IMR-90 (cell line): ENCODE results near the gene CACNA1G. TPM values are rescaled to one million over a fixed set of nuclear protein-coding genes. Genes with fewer than 3 reads are reported as not detected.

Source experiments
- ATAC-seq: fragments of 200-7000 bp; cut with Tn5 transposase; 2 replicates; pipeline ENCODE4 v1.9.1; 2020; ENCODE audit warnings: low read depth, mild to moderate bottlenecking, moderate library complexity
- BruUV-seq: library from RNA; stranded (reverse); fragments of 400-500 nt; replicated peaks from 2 replicates; lab custom pipeline; 2021; lab: Mats Ljungman, UMichigan
- CTCF ChIA-PET: fragments of 300-600 bp; formaldehyde crosslinking; extraction: SDS; loops from one replicate; lab custom pipeline; 2021; ENCODE audit warnings: antibody characterized with exemption; lab: Yijun Ruan, JAX
- POLR2A ChIA-PET: fragments of 300-600 bp; sonication (Branson Sonifier 250); formaldehyde crosslinking; loops from one replicate; lab custom pipeline; 2022; ENCODE audit warnings: antibody characterized with exemption; ENCODE audit not compliant: unreplicated experiment; lab: Charles Lee
- DNase-seq: peaks from one replicate; pipeline ENCODE4 v3.0.0; 2013
- H2AFZ ChIP-seq: replicated peaks from 2 replicates; pipeline ENCODE3; 2013; ENCODE audit warnings: low read length, mild to moderate bottlenecking; ENCODE audit not compliant: poor library complexity
- H2AK5ac ChIP-seq: 2 replicates; pipeline ENCODE4 v1.6.1; 2013; ENCODE audit warnings: low read depth, low read length, inconsistent platforms
- H2AK9ac ChIP-seq: replicated peaks from 2 replicates; pipeline ENCODE3; 2013; ENCODE audit warnings: mild to moderate bottlenecking, low read depth, low read length, moderate library complexity; ENCODE audit not compliant: poor library complexity
- H2BK120ac ChIP-seq: 2 replicates; pipeline ENCODE4 v1.6.1; 2013; ENCODE audit warnings: low read depth, low read length, inconsistent platforms
- H2BK15ac ChIP-seq: 3 replicates; pipeline ENCODE4 v1.6.1; 2013; ENCODE audit warnings: low read depth, low read length, inconsistent platforms
- H2BK20ac ChIP-seq: 2 replicates; pipeline ENCODE4 v1.6.1; 2013; ENCODE audit warnings: low read depth, mild to moderate bottlenecking, inconsistent platforms, low read length, moderate library complexity
- H2BK5ac ChIP-seq: 2 replicates; pipeline ENCODE4 v1.6.1; 2013; ENCODE audit warnings: mild to moderate bottlenecking, low read depth, low read length, inconsistent platforms; ENCODE audit not compliant: poor library complexity, severe bottlenecking
- H3K14ac ChIP-seq: replicated peaks from 2 replicates; pipeline ENCODE4 v1.6.1; 2013; ENCODE audit warnings: low read depth, low read length, inconsistent platforms
- H3K18ac ChIP-seq: 2 replicates; pipeline ENCODE4 v1.6.1; 2013; ENCODE audit warnings: low read depth, low read length, control low read depth
- H3K23ac ChIP-seq: 2 replicates; pipeline ENCODE4 v1.6.1; 2013; ENCODE audit warnings: low read depth, low read length, inconsistent platforms
- H3K27ac ChIP-seq: 2 replicates; pipeline ENCODE4 v1.5.1; 2013; ENCODE audit warnings: mild to moderate bottlenecking, control low read depth, low read length; ENCODE audit not compliant: insufficient read depth
- H3K27me3 ChIP-seq: 2 replicates; pipeline ENCODE4 v1.6.1; 2013; ENCODE audit warnings: low read length; ENCODE audit not compliant: control insufficient read depth, insufficient read depth
- H3K36me3 ChIP-seq: 2 replicates; pipeline ENCODE4 v1.6.1; 2013; ENCODE audit warnings: low read length, mixed read lengths; ENCODE audit not compliant: control insufficient read depth, insufficient read depth
- H3K4ac ChIP-seq: 2 replicates; pipeline ENCODE4 v1.6.1; 2013; ENCODE audit warnings: low read depth, low read length, inconsistent platforms
- H3K4me1 ChIP-seq: 2 replicates; pipeline ENCODE4 v1.6.1; 2013; ENCODE audit warnings: low read length, mixed read lengths; ENCODE audit not compliant: control insufficient read depth, insufficient read depth
- H3K4me2 ChIP-seq: 2 replicates; pipeline ENCODE4 v1.6.1; 2013; ENCODE audit warnings: low read depth, mild to moderate bottlenecking, control low read depth, low read length, moderate library complexity
- H3K4me3 ChIP-seq: 2 replicates; pipeline ENCODE4 v1.5.1; 2013; ENCODE audit warnings: low read depth, mild to moderate bottlenecking, control low read depth, low read length, moderate library complexity; ENCODE audit not compliant: insufficient read depth
- H3K56ac ChIP-seq: 2 replicates; pipeline ENCODE4 v1.6.1; 2013; ENCODE audit warnings: low read length, inconsistent platforms; ENCODE audit not compliant: insufficient read depth; ENCODE audit errors: extremely low read depth
- H3K79me1 ChIP-seq, 2 experiments: 2 replicates each; pipeline ENCODE4 v1.6.1; 2013; ENCODE audit warnings: low read length in 2 of 2, inconsistent platforms in 1 of 2, low read depth in 1 of 2
- H3K9ac ChIP-seq: 2 replicates; pipeline ENCODE4 v1.6.1; 2013; ENCODE audit warnings: low read depth, low read length, control low read depth
- H3K9me1 ChIP-seq: 2 replicates; pipeline ENCODE4 v1.6.1; 2013; ENCODE audit warnings: low read length, inconsistent platforms; ENCODE audit not compliant: insufficient read depth
- H3K9me3 ChIP-seq: 2 replicates; pipeline ENCODE4 v1.6.1; 2013; ENCODE audit warnings: low read length; ENCODE audit not compliant: control insufficient read depth, insufficient read depth
- H4K20me1 ChIP-seq: 2 replicates; pipeline ENCODE4 v1.6.1; 2013; ENCODE audit warnings: low read length, inconsistent platforms; ENCODE audit not compliant: insufficient read depth
- H4K5ac ChIP-seq: 2 replicates; pipeline ENCODE4 v1.6.1; 2013; ENCODE audit warnings: mild to moderate bottlenecking, low read depth, low read length, control low read depth
- H4K8ac ChIP-seq, 2 experiments: 2 replicates each; pipeline ENCODE4 v1.6.1; 2013; ENCODE audit warnings: low read depth in 2 of 2, low read length in 2 of 2, control low read depth in 1 of 2, inconsistent platforms in 1 of 2
- H4K91ac ChIP-seq: 2 replicates; pipeline ENCODE4 v1.6.1; 2013; ENCODE audit warnings: low read depth, low read length, inconsistent platforms; ENCODE audit not compliant: insufficient read depth
- BHLHE40 ChIP-seq: fragments of 150-350 bp; IDR thresholded peaks from 2 replicates; pipeline ENCODE4 v1.6.1; 2016; ENCODE audit warnings: mild to moderate bottlenecking, low read depth, low read length
- CEBPB ChIP-seq: IDR thresholded peaks from 2 replicates; pipeline ENCODE4 v1.6.1; 2012; ENCODE audit warnings: low read depth, low read length, improper control_type of control experiment
- CHD1 ChIP-seq: IDR thresholded peaks from 2 replicates; pipeline ENCODE4 v1.6.1; 2012; ENCODE audit warnings: low read depth, low read length, improper control_type of control experiment
- FOS ChIP-seq: fragments of 150-350 bp; IDR thresholded peaks from 2 replicates; pipeline ENCODE4 v1.6.1; 2016; ENCODE audit warnings: low read depth, low read length
- MAFK ChIP-seq: IDR thresholded peaks from 2 replicates; pipeline ENCODE4 v1.6.1; 2012; ENCODE audit warnings: low read depth, low read length, improper control_type of control experiment
- MAZ ChIP-seq: IDR thresholded peaks from 2 replicates; pipeline ENCODE4 v1.6.1; 2012; ENCODE audit warnings: low read depth, mild to moderate bottlenecking, low read length, improper control_type of control experiment, moderate library complexity, borderline replicate concordance
- MXI1 ChIP-seq: IDR thresholded peaks from 2 replicates; pipeline ENCODE4 v1.6.1; 2012; ENCODE audit warnings: low read depth, mild to moderate bottlenecking, low read length, moderate library complexity, borderline replicate concordance
- NFE2L2 ChIP-seq: fragments of 150-350 bp; IDR thresholded peaks from 2 replicates; pipeline ENCODE4 v1.6.1; 2016; ENCODE audit warnings: low read depth, mild to moderate bottlenecking, low read length
- POLR2A ChIP-seq: IDR thresholded peaks from 2 replicates; pipeline ENCODE4 v1.6.1; 2012; ENCODE audit warnings: mild to moderate bottlenecking, low read depth, low read length
- RAD21 ChIP-seq: IDR thresholded peaks from 2 replicates; pipeline ENCODE4 v1.6.1; 2012; ENCODE audit warnings: low read length, improper control_type of control experiment
- RCOR1 ChIP-seq: IDR thresholded peaks from 2 replicates; pipeline ENCODE4 v1.6.1; 2012; ENCODE audit warnings: mild to moderate bottlenecking, low read length, improper control_type of control experiment; ENCODE audit not compliant: insufficient replicate concordance
- RFX5 ChIP-seq: IDR thresholded peaks from 2 replicates; pipeline ENCODE4 v1.8.0; 2012; ENCODE audit warnings: low read depth, mild to moderate bottlenecking, low read length, moderate library complexity
- SMC3 ChIP-seq: fragments of 150-350 bp; IDR thresholded peaks from 2 replicates; pipeline ENCODE4 v1.6.1; 2016; ENCODE audit warnings: low read depth, mild to moderate bottlenecking, antibody characterized with exemption, low read length, moderate library complexity
- WGBS, 2 experiments: methylation state at CpG; one replicate each; pipeline versions ENCODE4 v1.1.5 to v1.1.7; 2013; ENCODE audit warnings: missing lambda C conversion rate in 2 of 2; ENCODE audit not compliant: insufficient read length in 1 of 2; ENCODE audit errors: extremely low coverage in 2 of 2; 5-methylcytosine and 5-hydroxymethylcytosine counted together
- dilution Hi-C: fragments of 300-500 bp; cut with HindIII; formaldehyde crosslinking; loops from one replicate; pipeline ENCODE4 v1.14.3; 2018; ENCODE audit warnings: low sequenced_read_pairs; ENCODE audit not compliant: unreplicated experiment
- in situ Hi-C: fragments of 300-500 bp; cut with MboI; formaldehyde crosslinking; loops from 3 replicates; pipeline ENCODE4 v1.14.3; 2019; ENCODE audit warnings: low sequenced_read_pairs, inconsistent platforms, mixed read lengths
- intact Hi-C: fragments of 100-400 bp; cut with micrococcal nuclease; formaldehyde crosslinking; loops from 2 replicates; pipeline ENCODE4 v1.10.0; 2022
- polyA plus RNA-seq, 3 experiments: library from polyadenylated mRNA; depleted of rRNA; stranded (reverse); fragments of >200 nt; gene quantifications; 2 replicates each; pipeline ENCODE4 v1.2.3, GENCODE V29; 2012; ENCODE audit warnings: low replicate concordance in 1 of 3
- total RNA-seq: library from RNA; depleted of rRNA; stranded (reverse); fragments of >200 nt; gene quantifications from 2 replicates; pipeline ENCODE4 v1.2.3, GENCODE V29; 2012
- TF ChIP-seq, protein P1 (sequence below): fragments of 150-350 bp; IDR thresholded peaks from 2 replicates; pipeline ENCODE4 v1.6.1; 2016; ENCODE audit warnings: low read depth, mild to moderate bottlenecking, low read length, moderate library complexity, borderline replicate concordance
- TF ChIP-seq, protein P2 (sequence below): fragments of 150-350 bp; IDR thresholded peaks from 2 replicates; pipeline ENCODE4 v1.6.1; 2017; ENCODE audit warnings: mild to moderate bottlenecking, antibody characterized with exemption, low read length, low read depth
- TF ChIP-seq, protein P3 (sequence below): conservative IDR thresholded peaks from 2 replicates; pipeline ENCODE4 v1.5.1; 2012; ENCODE audit warnings: mild to moderate bottlenecking, low read depth, low read length, improper control_type of control experiment

Gene CACNA1G
- total and polyA plus RNA-seq, 2 of the 4 experiments (the other 2 are of a cell fraction): under 0.01 to 0.03 TPM

DNA sequence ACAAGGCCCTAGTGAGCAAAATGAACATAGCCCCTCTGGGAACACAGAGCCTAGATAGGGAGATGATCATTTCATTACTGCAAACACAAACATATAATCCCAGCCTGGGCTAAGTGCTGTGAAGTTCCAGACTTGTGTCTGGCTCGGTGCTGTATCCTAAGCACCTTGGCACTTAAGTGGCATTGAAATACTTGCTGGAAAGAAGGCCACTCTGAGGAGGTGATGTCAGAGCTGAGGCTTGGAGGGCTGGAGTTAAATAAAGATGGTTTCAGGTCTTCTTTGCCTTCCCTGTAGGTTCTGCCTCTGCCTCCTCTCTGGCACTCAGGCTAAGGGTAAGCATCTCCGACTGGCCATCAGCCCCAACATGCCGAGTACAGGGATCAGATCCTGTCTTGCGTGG, 2.4 kb upstream of the CACNA1G start:
- Histone ChIP-seq H4K5ac (no peak overlapping the region), H3K4me3 (no peak overlapping the region), H4K91ac (no peak overlapping the region), H3K4ac (no peak overlapping the region), H3K4me1 (peaks cover 3% of the 10 kb centered on the region; the same call in 1 of the 2 replicates), H3K23ac (no peak overlapping the region), H3K14ac (no peak overlapping the region), H3K56ac (no peak overlapping the region), H3K36me3 (peaks cover 9% of the 10 kb centered on the region; the same call in 1 of the 2 replicates), H4K8ac (no peak overlapping the region), H2BK15ac (no peak overlapping the region), H3K9me1 (0 out of 2 replicates have a peak, but pooled peaks cover 5% of the 10 kb centered on the region), H3K4me2 (no peak overlapping the region), H3K27ac (no peak overlapping the region), H2BK5ac (no peak overlapping the region), H2AK9ac (no peak overlapping the region), H2BK120ac (no peak overlapping the region), H2BK20ac (no peak overlapping the region), H3K79me1 (no peaks in the 10 kb centered on the region), H3K18ac (no peak overlapping the region), H3K9me3 (no peaks in the 10 kb centered on the region), H3K9ac (no peak overlapping the region), H3K27me3 (peaks cover 51% of the 10 kb centered on the region), H4K20me1 (no peaks in the 10 kb centered on the region), H2AFZ (no peak overlapping the region), H2AK5ac (no peak overlapping the region)
- ChIA-PET POLR2A (no interaction called here), CTCF (no interaction called here)
- dilution Hi-C loops (no loop called here), in situ Hi-C loops (no loop called here), intact Hi-C loops (no loop called here)
- BruUV-seq: no TSS peak
- ATAC-seq (no peak), DNase-seq (no peak)
- WGBS, 2 experiments: no CpG with 5 or more reads among the region's 4 CpGs
- no peak for TF ChIP-seq RAD21
- TF ChIP-seq, protein P1, sequence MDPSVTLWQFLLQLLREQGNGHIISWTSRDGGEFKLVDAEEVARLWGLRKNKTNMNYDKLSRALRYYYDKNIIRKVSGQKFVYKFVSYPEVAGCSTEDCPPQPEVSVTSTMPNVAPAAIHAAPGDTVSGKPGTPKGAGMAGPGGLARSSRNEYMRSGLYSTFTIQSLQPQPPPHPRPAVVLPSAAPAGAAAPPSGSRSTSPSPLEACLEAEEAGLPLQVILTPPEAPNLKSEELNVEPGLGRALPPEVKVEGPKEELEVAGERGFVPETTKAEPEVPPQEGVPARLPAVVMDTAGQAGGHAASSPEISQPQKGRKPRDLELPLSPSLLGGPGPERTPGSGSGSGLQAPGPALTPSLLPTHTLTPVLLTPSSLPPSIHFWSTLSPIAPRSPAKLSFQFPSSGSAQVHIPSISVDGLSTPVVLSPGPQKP: no peak
- TF ChIP-seq MAFK: no peak
- TF ChIP-seq MXI1: no peak
- no peak for TF ChIP-seq CEBPB
- TF ChIP-seq, protein P2, sequence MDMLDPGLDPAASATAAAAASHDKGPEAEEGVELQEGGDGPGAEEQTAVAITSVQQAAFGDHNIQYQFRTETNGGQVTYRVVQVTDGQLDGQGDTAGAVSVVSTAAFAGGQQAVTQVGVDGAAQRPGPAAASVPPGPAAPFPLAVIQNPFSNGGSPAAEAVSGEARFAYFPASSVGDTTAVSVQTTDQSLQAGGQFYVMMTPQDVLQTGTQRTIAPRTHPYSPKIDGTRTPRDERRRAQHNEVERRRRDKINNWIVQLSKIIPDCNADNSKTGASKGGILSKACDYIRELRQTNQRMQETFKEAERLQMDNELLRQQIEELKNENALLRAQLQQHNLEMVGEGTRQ: no peak
- TF ChIP-seq FOS: no peak
- TF ChIP-seq CHD1: no peak
- TF ChIP-seq RFX5: no peak
- no peak for TF ChIP-seq BHLHE40
- no peak for TF ChIP-seq POLR2A
- TF ChIP-seq SMC3: no peak
- no peak for TF ChIP-seq MAZ
- TF ChIP-seq NFE2L2: no peak
- no peak for TF ChIP-seq RCOR1
- TF ChIP-seq, protein P3, sequence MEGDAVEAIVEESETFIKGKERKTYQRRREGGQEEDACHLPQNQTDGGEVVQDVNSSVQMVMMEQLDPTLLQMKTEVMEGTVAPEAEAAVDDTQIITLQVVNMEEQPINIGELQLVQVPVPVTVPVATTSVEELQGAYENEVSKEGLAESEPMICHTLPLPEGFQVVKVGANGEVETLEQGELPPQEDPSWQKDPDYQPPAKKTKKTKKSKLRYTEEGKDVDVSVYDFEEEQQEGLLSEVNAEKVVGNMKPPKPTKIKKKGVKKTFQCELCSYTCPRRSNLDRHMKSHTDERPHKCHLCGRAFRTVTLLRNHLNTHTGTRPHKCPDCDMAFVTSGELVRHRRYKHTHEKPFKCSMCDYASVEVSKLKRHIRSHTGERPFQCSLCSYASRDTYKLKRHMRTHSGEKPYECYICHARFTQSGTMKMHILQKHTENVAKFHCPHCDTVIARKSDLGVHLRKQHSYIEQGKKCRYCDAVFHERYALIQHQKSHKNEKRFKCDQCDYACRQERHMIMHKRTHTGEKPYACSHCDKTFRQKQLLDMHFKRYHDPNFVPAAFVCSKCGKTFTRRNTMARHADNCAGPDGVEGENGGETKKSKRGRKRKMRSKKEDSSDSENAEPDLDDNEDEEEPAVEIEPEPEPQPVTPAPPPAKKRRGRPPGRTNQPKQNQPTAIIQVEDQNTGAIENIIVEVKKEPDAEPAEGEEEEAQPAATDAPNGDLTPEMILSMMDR: no peak
